Suprapubic skin (tissue), 4 donors: ENCODE results near the gene HYAL3. TPM values are rescaled to one million over a fixed set of nuclear protein-coding genes. Genes with fewer than 3 reads are reported as not detected.

Experiments
- DNase-seq, 2 donors: peaks; one replicate each; pipeline ENCODE4 v3.0.0-alpha.2; 2019; ENCODE audit warnings: low spot score in 2 of 2
- H3K27ac ChIP-seq: fragments of 200-600 bp; sonication (generic); one replicate; pipeline ENCODE4 v1.5.1; 2019
- H3K27me3 ChIP-seq: fragments of 200-600 bp; sonication (generic); one replicate; pipeline ENCODE4 v1.5.1; 2019
- H3K36me3 ChIP-seq: fragments of 200-600 bp; sonication (generic); one replicate; pipeline ENCODE4 v1.5.1; 2019
- H3K4me1 ChIP-seq: fragments of 200-600 bp; sonication (generic); one replicate; pipeline ENCODE4 v1.5.1; 2019
- H3K4me3 ChIP-seq: fragments of 200-600 bp; sonication (generic); one replicate; pipeline ENCODE4 v1.5.1; 2019; ENCODE audit warnings: mild to moderate bottlenecking
- H3K9me3 ChIP-seq: fragments of 200-600 bp; sonication (generic); one replicate; pipeline ENCODE4 v1.5.1; 2019
- CTCF ChIP-seq, 2 donors: fragments of 200-600 bp in 1 of 2; fragments of 450-650 bp in 1 of 2; sonication (generic) in 1 of 2; IDR thresholded peaks; one replicate each; pipeline ENCODE4 v1.5.1; 2016 to 2019; ENCODE audit warnings: antibody characterized with exemption in 2 of 2, mild to moderate bottlenecking in 1 of 2, moderate library complexity in 1 of 2
- EP300 ChIP-seq: sonication (generic); formaldehyde crosslinking; IDR thresholded peaks from one replicate; pipeline ENCODE4 v1.6.1; 2017; ENCODE audit warnings: antibody characterized with exemption
- POLR2A ChIP-seq, 2 donors: fragments of 450-650 bp; IDR thresholded peaks; one replicate each; pipeline ENCODE4 v1.6.1; 2017; ENCODE audit warnings: antibody characterized with exemption in 2 of 2, mild to moderate bottlenecking in 2 of 2, moderate library complexity in 2 of 2
- POLR2AphosphoS5 ChIP-seq, 3 donors: sonication (generic); formaldehyde crosslinking; IDR thresholded peaks; one replicate each; pipeline ENCODE4 v1.6.1; 2017; ENCODE audit warnings: antibody characterized with exemption in 3 of 3
- WGBS: methylation state at CpG from one replicate; pipeline ENCODE4 v1.1.5; 2018; 5-methylcytosine and 5-hydroxymethylcytosine counted together
- total RNA-seq, 4 donors: library from RNA; depleted of rRNA; stranded (reverse); fragments of >200 nt; gene quantifications; one replicate each; pipeline ENCODE4 v1.1.0, GENCODE V29; 2016

HYAL3 gene
- total RNA-seq, 4 donors from 2014 or later: 2.5 to 7.8 (median 6.1) TPM

GRCh38 chr3:50323092-50323600, 23.9 kb upstream of the HYAL3 start:
- peaks cover 79% of the 10 kb centered on the region for H3K4me1 ChIP-seq
- peaks cover 27% of the 10 kb centered on the region for H3K36me3 ChIP-seq
- H3K4me3 ChIP-seq: peak overlapping the region; percentile 93
- peak overlapping the region; percentile 96 for H3K27ac ChIP-seq
- no peaks in the 10 kb centered on the region for H3K9me3 ChIP-seq
- TF ChIP-seq POLR2A (IDR thresholded peaks at IDR 0.05) (no peak), POLR2AphosphoS5 (IDR thresholded peaks at IDR 0.05) (no peak), EP300 (no peak), CTCF (IDR thresholded peaks at IDR 0.05) (no peak)
- DNase-seq: no peak
- no peaks in the 10 kb centered on the region for H3K27me3 ChIP-seq
- 31% methylated on average over 4 of the region's 4 CpGs for WGBS

GRCh38 chr3:50322386-50323091, 23.3 kb upstream of the HYAL3 start, which contains the start of gene HYAL2:
Gene HYAL2, minus strand, starts transcription at chr3:50322745. Its CDS starts 2,256 bp downstream, at chr3:50320489.
- Histone ChIP-seq H3K36me3 (peaks cover 31% of the 10 kb centered on the region), H3K4me1 (peaks cover 84% of the 10 kb centered on the region), H3K9me3 (no peaks in the 10 kb centered on the region), H3K27ac (peak within 1 kb of the TSS; percentile 96), H3K27me3 (no peaks in the 10 kb centered on the region), H3K4me3 (peak within 1 kb of the TSS; percentile 93)
- WGBS: 44% methylated on average over 16 of the region's 31 CpGs
- no peak for DNase-seq
- TF ChIP-seq POLR2A (IDR thresholded peaks at IDR 0.05): no peak
- TF ChIP-seq POLR2AphosphoS5 (IDR thresholded peaks at IDR 0.05): peak in 2 of 3 donors; percentile 24 to 30

- peaks cover 84% of the 10 kb centered on the region for H3K4me1 ChIP-seq
- no peaks in the 10 kb centered on the region for H3K27me3 ChIP-seq
- no peak for DNase-seq
- TF ChIP-seq POLR2AphosphoS5 (IDR thresholded peaks at IDR 0.05) (no peak), EP300 (no peak), POLR2A (IDR thresholded peaks at IDR 0.05) (no peak), CTCF (IDR thresholded peaks at IDR 0.05) (no peak)
- 30% methylated on average over 2 of the region's 14 CpGs for WGBS
- H3K27ac ChIP-seq: peak overlapping the region; percentile 96
- H3K9me3 ChIP-seq: no peaks in the 10 kb centered on the region
- peak overlapping the region; percentile 93 for H3K4me3 ChIP-seq
- H3K36me3 ChIP-seq: peaks cover 31% of the 10 kb centered on the region
Observed at GRCh38 chr3:50322115-50322385, 22.8 kb upstream of the HYAL3 start.

- Histone ChIP-seq H3K4me3 (peak overlapping the region; percentile 93), H3K27ac (peak overlapping the region; percentile 96), H3K9me3 (no peaks in the 10 kb centered on the region), H3K36me3 (peaks cover 31% of the 10 kb centered on the region), H3K4me1 (peaks cover 84% of the 10 kb centered on the region), H3K27me3 (no peaks in the 10 kb centered on the region)
- peak; percentile 92 to 95 for DNase-seq
- WGBS: 10% methylated on average over 10 of the region's 59 CpGs
- TF ChIP-seq CTCF (IDR thresholded peaks at IDR 0.05) (peak in 1 of 2 donors; percentile 51), EP300 (no peak), POLR2AphosphoS5 (IDR thresholded peaks at IDR 0.05) (peak in 2 of 3 donors; percentile 13 to 83), POLR2A (IDR thresholded peaks at IDR 0.05) (no peak)
Observed at GRCh38 chr3:50321336-50322114, 22.3 kb upstream of the HYAL3 start.

GRCh38 chr3:50320853-50321335, 21.7 kb upstream of the HYAL3 start:
- TF ChIP-seq CTCF (IDR thresholded peaks at IDR 0.05) (no peak), EP300 (no peak), POLR2A (IDR thresholded peaks at IDR 0.05) (no peak), POLR2AphosphoS5 (IDR thresholded peaks at IDR 0.05) (no peak)
- Histone ChIP-seq H3K4me1 (peaks cover 85% of the 10 kb centered on the region), H3K27ac (peak overlapping the region; percentile 96), H3K27me3 (no peaks in the 10 kb centered on the region), H3K36me3 (peaks cover 28% of the 10 kb centered on the region), H3K9me3 (no peaks in the 10 kb centered on the region), H3K4me3 (peak overlapping the region; percentile 93)
- WGBS: 0% methylated on average over 6 of the region's 45 CpGs
- no peak for DNase-seq
